ENCODE measurements around the gene NOL3. TPM values are rescaled to one million over a fixed set of nuclear protein-coding genes. Genes with fewer than 3 reads are reported as not detected.
A peak's percentile ranks its signal among the peaks of the same experiment; 100 is the strongest.

The NOL3 gene
- total and polyA plus RNA-seq, 2 of the 13 experiments (the other 11 are each of a cell fraction or from before 2014, with no cell fraction given), result 5.7 to 20.5 TPM

- ATAC-seq (0 out of 3 replicates have a peak, but pooled peaks have one; percentile 4), DNase-seq (ENCODE audit: low spot score) (no peak), FAIRE-seq (no peak)
- Histone ChIP-seq H2AFZ (ENCODE audit: low read length) (peak overlapping the region; percentile 75), H3K9ac (ENCODE audit: insufficient read depth, low read depth, low read length) (peak overlapping the region; percentile 3; the same call in 1 of the 2 replicates), H3K4me3 (replicated peaks in 1 of 3; ENCODE audit: insufficient read depth in 1 of 3, low read depth in 2 of 3, low read length in 3 of 3) (peak overlapping the region; percentile 84 to 99 (median 97)), H3K27ac (ENCODE audit: extremely low read length, insufficient read depth, low read length) (no peak overlapping the region), H3K4me1 (ENCODE audit: insufficient read depth, low read length) (peaks cover 45% of the 10 kb centered on the region), H3K4me2 (ENCODE audit: low read depth, low read length) (peak overlapping the region; percentile 97), H3K36me3 (replicated peaks in 1 of 2; ENCODE audit: control insufficient read depth in 1 of 2, insufficient read depth in 2 of 2, low read length in 2 of 2) (peaks cover 20 to 30% of the 10 kb centered on the region in 2 experiments), H4K20me1 (ENCODE audit: insufficient read depth, low read length) (no peaks in the 10 kb centered on the region; the same call in 1 of the 2 replicates), H3K79me2 (ENCODE audit: insufficient read depth, low read length) (peaks cover 21% of the 10 kb centered on the region), H3K27me3 (ENCODE audit: control insufficient read depth in 1 of 2, insufficient read depth in 2 of 2, low read length in 2 of 2) (peaks cover 7 to 16% of the 10 kb centered on the region in 2 experiments; a peak in 2 of 5 replicates), H3K9me3 (ENCODE audit: low read length) (no peaks in the 10 kb centered on the region)
- WGBS (ENCODE audit: low lambda C conversion rate), result 3% methylated on average over 9 of the region's 9 CpGs
- POLR2A ChIA-PET, result interaction anchor here (0.9 to 1.9 kb wide), 2 partner anchors 9 to 18 kb away, joined by 3 to 7 read pairs; no protein-coding TSS in a partner anchor
- in situ Hi-C loops (cut with HindIII; ENCODE audit: extremely low pct_ligation_motif_present, low pct_unique_long_range_greater_than_20kb), result no loop called here
- intact Hi-C loops (cut with micrococcal nuclease; ENCODE audit: unreplicated experiment), result no loop called here
- no TSS peak for BruUV-seq (replicated peaks)
- CTCF ChIA-PET (ENCODE audit: low intra/inter-chr PET ratio, low total read pairs), result no interaction called here
- TF ChIP-seq ZKSCAN1 (IDR thresholded peaks at IDR 0.05; ENCODE audit: low read length), result no peak
- TF ChIP-seq MEF2D (CRISPR knock-in tag; IDR thresholded peaks at IDR 0.05), result no peak
- TF ChIP-seq ZIK1 (CRISPR knock-in tag; IDR thresholded peaks at IDR 0.05; ENCODE audit: borderline replicate concordance, low read depth), result peak; percentile 25; the same call in 1 of the 2 replicates
- TF ChIP-seq MAFF (IDR thresholded peaks at IDR 0.05; ENCODE audit: low read depth, low read length), result no peak
- no peak for TF ChIP-seq MAF1 (CRISPR knock-in tag; IDR thresholded peaks at IDR 0.05; ENCODE audit: borderline replicate concordance)
- TF ChIP-seq ZMAT3 (CRISPR knock-in tag; conservative IDR thresholded peaks at IDR 0.05), result no peak
- TF ChIP-seq, protein P1, sequence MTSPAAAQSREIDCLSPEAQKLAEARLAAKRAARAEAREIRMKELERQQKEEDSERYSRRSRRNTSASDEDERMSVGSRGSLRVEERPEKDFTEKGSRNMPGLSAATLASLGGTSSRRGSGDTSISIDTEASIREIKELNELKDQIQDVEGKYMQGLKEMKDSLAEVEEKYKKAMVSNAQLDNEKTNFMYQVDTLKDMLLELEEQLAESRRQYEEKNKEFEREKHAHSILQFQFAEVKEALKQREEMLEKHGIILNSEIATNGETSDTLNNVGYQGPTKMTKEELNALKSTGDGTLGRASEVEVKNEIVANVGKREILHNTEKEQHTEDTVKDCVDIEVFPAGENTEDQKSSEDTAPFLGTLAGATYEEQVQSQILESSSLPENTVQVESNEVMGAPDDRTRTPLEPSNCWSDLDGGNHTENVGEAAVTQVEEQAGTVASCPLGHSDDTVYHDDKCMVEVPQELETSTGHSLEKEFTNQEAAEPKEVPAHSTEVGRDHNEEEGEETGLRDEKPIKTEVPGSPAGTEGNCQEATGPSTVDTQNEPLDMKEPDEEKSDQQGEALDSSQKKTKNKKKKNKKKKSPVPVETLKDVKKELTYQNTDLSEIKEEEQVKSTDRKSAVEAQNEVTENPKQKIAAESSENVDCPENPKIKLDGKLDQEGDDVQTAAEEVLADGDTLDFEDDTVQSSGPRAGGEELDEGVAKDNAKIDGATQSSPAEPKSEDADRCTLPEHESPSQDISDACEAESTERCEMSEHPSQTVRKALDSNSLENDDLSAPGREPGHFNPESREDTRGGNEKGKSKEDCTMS (CRISPR knock-in tag; conservative IDR thresholded peaks at IDR 0.05), result 0 out of 2 replicates have a peak, but pooled peaks have one; percentile 31
- no peak for TF ChIP-seq HMG20A (CRISPR knock-in tag; IDR thresholded peaks at IDR 0.05; ENCODE audit: borderline replicate concordance)
- TF ChIP-seq, protein P2, sequence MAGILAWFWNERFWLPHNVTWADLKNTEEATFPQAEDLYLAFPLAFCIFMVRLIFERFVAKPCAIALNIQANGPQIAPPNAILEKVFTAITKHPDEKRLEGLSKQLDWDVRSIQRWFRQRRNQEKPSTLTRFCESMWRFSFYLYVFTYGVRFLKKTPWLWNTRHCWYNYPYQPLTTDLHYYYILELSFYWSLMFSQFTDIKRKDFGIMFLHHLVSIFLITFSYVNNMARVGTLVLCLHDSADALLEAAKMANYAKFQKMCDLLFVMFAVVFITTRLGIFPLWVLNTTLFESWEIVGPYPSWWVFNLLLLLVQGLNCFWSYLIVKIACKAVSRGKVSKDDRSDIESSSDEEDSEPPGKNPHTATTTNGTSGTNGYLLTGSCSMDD (CRISPR knock-in tag; IDR thresholded peaks at IDR 0.05), result 0 out of 2 replicates have a peak, but pooled peaks have one; percentile 24
- TF ChIP-seq, protein P3, sequence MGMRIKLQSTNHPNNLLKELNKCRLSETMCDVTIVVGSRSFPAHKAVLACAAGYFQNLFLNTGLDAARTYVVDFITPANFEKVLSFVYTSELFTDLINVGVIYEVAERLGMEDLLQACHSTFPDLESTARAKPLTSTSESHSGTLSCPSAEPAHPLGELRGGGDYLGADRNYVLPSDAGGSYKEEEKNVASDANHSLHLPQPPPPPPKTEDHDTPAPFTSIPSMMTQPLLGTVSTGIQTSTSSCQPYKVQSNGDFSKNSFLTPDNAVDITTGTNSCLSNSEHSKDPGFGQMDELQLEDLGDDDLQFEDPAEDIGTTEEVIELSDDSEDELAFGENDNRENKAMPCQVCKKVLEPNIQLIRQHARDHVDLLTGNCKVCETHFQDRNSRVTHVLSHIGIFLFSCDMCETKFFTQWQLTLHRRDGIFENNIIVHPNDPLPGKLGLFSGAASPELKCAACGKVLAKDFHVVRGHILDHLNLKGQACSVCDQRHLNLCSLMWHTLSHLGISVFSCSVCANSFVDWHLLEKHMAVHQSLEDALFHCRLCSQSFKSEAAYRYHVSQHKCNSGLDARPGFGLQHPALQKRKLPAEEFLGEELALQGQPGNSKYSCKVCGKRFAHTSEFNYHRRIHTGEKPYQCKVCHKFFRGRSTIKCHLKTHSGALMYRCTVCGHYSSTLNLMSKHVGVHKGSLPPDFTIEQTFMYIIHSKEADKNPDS (CRISPR knock-in tag; IDR thresholded peaks at IDR 0.05), result 0 out of 2 replicates have a peak, but pooled peaks have one; percentile 26
- TF ChIP-seq ZNF333 (CRISPR knock-in tag; IDR thresholded peaks at IDR 0.05; ENCODE audit: borderline replicate concordance), result no peak
- 0 out of 2 replicates have a peak, but pooled peaks have one; percentile 56 for TF ChIP-seq ZFP82 (CRISPR knock-in tag; IDR thresholded peaks at IDR 0.05; ENCODE audit: borderline replicate concordance)
- TF ChIP-seq, protein P4, sequence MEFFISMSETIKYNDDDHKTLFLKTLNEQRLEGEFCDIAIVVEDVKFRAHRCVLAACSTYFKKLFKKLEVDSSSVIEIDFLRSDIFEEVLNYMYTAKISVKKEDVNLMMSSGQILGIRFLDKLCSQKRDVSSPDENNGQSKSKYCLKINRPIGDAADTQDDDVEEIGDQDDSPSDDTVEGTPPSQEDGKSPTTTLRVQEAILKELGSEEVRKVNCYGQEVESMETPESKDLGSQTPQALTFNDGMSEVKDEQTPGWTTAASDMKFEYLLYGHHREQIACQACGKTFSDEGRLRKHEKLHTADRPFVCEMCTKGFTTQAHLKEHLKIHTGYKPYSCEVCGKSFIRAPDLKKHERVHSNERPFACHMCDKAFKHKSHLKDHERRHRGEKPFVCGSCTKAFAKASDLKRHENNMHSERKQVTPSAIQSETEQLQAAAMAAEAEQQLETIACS (CRISPR knock-in tag; IDR thresholded peaks at IDR 0.05), result no peak
- no peak for TF ChIP-seq ZNF747 (CRISPR knock-in tag; IDR thresholded peaks at IDR 0.05; ENCODE audit: borderline replicate concordance)
- 0 out of 2 replicates have a peak, but pooled peaks have one; percentile 5 for TF ChIP-seq SMAD3 (CRISPR knock-in tag; IDR thresholded peaks at IDR 0.05)
- TF ChIP-seq GATAD1 (CRISPR knock-in tag; IDR thresholded peaks at IDR 0.05), result no peak
Measured at GRCh38 chr16:67191411-67191994, 21.2 kb downstream of the NOL3 start.
